Tibial artery (tissue), 4 donors: ENCODE data around the gene MYH16.
"Not testable (repeated sequence)": the region's sequence is repeated elsewhere in the genome, so short reads cannot be mapped to it uniquely, and the experiment has no call there.

Experiments used
- DNase-seq, 2 donors: peaks; one replicate each; pipeline ENCODE4 v3.0.0-alpha.2; 2019
- H3K27ac ChIP-seq, 2 donors: fragments of 200-600 bp; sonication (generic) in 1 of 2; 1 replicate in 1 of 2; 2 replicates in 1 of 2; pipeline ENCODE4 v1.5.1; 2018 to 2019; ENCODE audit warnings: mild to moderate bottlenecking in 1 of 2
- H3K27me3 ChIP-seq, 2 donors: fragments of 200-600 bp; sonication (generic) in 1 of 2; one replicate each; pipeline versions ENCODE4 v1.5.1 to v1.6.0; 2016 to 2019
- H3K36me3 ChIP-seq, 3 donors: fragments of 200-600 bp; sonication (generic) in 2 of 3; one replicate each; pipeline ENCODE4 v1.5.1; 2016 to 2019; ENCODE audit warnings: mild to moderate bottlenecking in 2 of 3
- H3K4me1 ChIP-seq, 4 donors: fragments of 200-600 bp; sonication (generic) in 2 of 4; 1 replicate in 3 of 4; 2 replicates in 1 of 4; pipeline ENCODE4 v1.5.1; 2016 to 2019
- H3K4me3 ChIP-seq, 2 donors: fragments of 200-600 bp; sonication (generic) in 1 of 2; 1 replicate in 1 of 2; 2 replicates in 1 of 2; pipeline ENCODE4 v1.5.1; 2018 to 2019; ENCODE audit warnings: mild to moderate bottlenecking in 2 of 2
- H3K9me3 ChIP-seq, 3 donors: fragments of 200-600 bp; sonication (generic) in 1 of 3; one replicate each; pipeline ENCODE4 v1.5.1; 2016 to 2019
- CTCF ChIP-seq, 2 experiments: fragments of 200-600 bp in 1 of 2; fragments of 450-650 bp in 1 of 2; IDR thresholded peaks; one replicate each; pipeline ENCODE4 v1.5.1; 2017 to 2019; ENCODE audit warnings: antibody characterized with exemption in 2 of 2, mild to moderate bottlenecking in 1 of 2, moderate library complexity in 1 of 2
- intact Hi-C: fragments of 100-400 bp; cut with DNase I; formaldehyde crosslinking; loops from one replicate; pipeline ENCODE4 v1.15.0; 2023; ENCODE audit warnings: low total_unique reads

Gene MYH16

GRCh38 chr7:99355098-99355497 is 82.5 kb downstream of the MYH16 start:
- intact Hi-C loops, result no loop called here
- no peaks in the 10 kb centered on the region for H3K9me3 ChIP-seq
- no peak overlapping the region for H3K4me3 ChIP-seq
- H3K27me3 ChIP-seq, result no peaks in the 10 kb centered on the region
- no peak for DNase-seq
- H3K27ac ChIP-seq, result no peak overlapping the region
- no peaks in the 10 kb centered on the region for H3K4me1 ChIP-seq
- H3K36me3 ChIP-seq, result peaks cover 87 to 99% (median 92%) of the 10 kb centered on the region in 3 donors
- no peak for TF ChIP-seq CTCF (IDR thresholded peaks at IDR 0.05)

- DNase-seq, result no peak
- no peaks in the 10 kb centered on the region for H3K9me3 ChIP-seq
- TF ChIP-seq CTCF (IDR thresholded peaks at IDR 0.05), result no peak
- H3K27me3 ChIP-seq, result no peaks in the 10 kb centered on the region
- intact Hi-C loops, result no loop called here
- H3K4me3 ChIP-seq, result no peak overlapping the region
- no peaks in the 10 kb centered on the region for H3K4me1 ChIP-seq
- no peak overlapping the region for H3K27ac ChIP-seq
- peaks cover 88 to 99% (median 91%) of the 10 kb centered on the region in 3 donors for H3K36me3 ChIP-seq
Measured at GRCh38 chr7:99357701-99358490, 85.3 kb downstream of the MYH16 start.

- H3K27ac ChIP-seq, H3K4me3 ChIP-seq, H3K27me3 ChIP-seq, intact Hi-C loops, DNase-seq, H3K4me1 ChIP-seq, H3K9me3 ChIP-seq: not testable (repeated sequence)
- peaks cover 88 to 100% (median 91%) of the 10 kb centered on the region in 3 donors for H3K36me3 ChIP-seq
Measured at GRCh38 chr7:99358521-99358920, 85.9 kb downstream of the MYH16 start.

GRCh38 chr7:99359465-99360154 is 87.0 kb downstream of the MYH16 start:
- Histone ChIP-seq H3K36me3 (peaks cover 88 to 100% (median 91%) of the 10 kb centered on the region in 3 donors), H3K4me3 (no peak overlapping the region), H3K27ac (no peak overlapping the region), H3K9me3 (no peaks in the 10 kb centered on the region), H3K4me1 (no peaks in the 10 kb centered on the region), H3K27me3 (no peaks in the 10 kb centered on the region)
- DNase-seq, result no peak
- intact Hi-C loops, result no loop called here
- no peak for TF ChIP-seq CTCF (IDR thresholded peaks at IDR 0.05)
